ENCODE data around the gene TET3.
A peak's percentile ranks its signal among the peaks of the same experiment; 100 is the strongest.

TET3 gene

DNA sequence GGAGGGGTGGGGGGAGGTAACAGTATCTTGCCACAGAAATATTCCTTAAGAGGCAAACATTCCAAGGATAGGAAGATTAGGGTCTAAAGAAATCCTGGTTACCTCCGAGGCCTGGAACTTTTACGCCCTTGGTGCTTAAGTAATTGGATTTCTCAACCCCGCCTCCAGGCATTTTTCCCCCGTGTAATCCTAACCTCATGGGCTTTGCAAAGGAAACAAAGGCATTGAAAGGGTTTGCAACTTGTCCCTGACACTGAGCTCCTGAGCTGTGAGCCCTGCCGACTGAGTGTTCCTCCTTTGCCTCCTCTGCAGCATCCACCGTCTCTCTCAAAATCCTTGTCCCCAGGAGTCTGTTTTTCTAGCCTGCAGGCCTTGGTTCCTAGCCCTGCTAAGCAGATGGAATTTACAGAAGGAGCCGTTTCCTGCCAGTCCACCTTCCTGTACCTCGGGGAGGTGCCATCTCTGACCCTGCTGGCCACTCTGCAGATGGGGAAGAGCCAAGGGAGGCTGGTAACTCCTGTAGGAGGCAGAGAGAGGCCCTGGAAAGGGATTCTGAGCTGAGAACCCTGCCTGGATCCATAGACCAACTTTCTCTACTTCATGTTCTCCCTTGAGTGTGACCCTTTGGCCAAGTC is 24.2 kb downstream of the TET3 start:
- peak in 1 of 2 donors; percentile 22 for DNase-seq (ENCODE audit: low read depth in 2 of 2)
- no peak overlapping the region for H3K4me3 ChIP-seq (replicated peaks in 1 of 2; ENCODE audit: low read depth in 2 of 2, low read length in 2 of 2)
- TF ChIP-seq, protein P1, sequence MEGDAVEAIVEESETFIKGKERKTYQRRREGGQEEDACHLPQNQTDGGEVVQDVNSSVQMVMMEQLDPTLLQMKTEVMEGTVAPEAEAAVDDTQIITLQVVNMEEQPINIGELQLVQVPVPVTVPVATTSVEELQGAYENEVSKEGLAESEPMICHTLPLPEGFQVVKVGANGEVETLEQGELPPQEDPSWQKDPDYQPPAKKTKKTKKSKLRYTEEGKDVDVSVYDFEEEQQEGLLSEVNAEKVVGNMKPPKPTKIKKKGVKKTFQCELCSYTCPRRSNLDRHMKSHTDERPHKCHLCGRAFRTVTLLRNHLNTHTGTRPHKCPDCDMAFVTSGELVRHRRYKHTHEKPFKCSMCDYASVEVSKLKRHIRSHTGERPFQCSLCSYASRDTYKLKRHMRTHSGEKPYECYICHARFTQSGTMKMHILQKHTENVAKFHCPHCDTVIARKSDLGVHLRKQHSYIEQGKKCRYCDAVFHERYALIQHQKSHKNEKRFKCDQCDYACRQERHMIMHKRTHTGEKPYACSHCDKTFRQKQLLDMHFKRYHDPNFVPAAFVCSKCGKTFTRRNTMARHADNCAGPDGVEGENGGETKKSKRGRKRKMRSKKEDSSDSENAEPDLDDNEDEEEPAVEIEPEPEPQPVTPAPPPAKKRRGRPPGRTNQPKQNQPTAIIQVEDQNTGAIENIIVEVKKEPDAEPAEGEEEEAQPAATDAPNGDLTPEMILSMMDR (IDR thresholded peaks at IDR 0.05; ENCODE audit: low read depth, low read length): no peak

DNA sequence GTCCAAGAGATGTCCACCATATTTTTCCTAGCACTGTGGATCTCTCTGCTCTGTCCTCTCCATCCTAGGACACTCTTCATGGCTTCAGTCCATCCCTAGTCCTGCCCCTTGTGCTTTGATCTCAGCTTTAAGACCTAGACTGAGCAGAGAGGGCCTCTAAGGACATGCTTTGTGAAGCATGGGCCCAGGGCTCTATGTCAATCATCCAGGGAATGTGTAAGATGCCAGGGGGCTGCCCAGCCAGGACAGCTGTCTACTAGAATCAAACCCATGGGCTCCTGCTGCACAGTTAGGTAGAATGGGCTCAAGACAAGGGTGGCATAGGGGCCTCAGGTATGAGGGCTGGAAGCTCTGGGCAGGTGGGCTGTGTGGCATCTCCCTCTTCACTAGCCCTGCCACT is 24.9 kb downstream of the TET3 start:
- TF ChIP-seq, protein P1 (IDR thresholded peaks at IDR 0.05; ENCODE audit: low read depth, low read length): no peak
- no peak for DNase-seq (ENCODE audit: low read depth in 2 of 2)
- H3K4me3 ChIP-seq (replicated peaks in 1 of 2; ENCODE audit: low read depth in 2 of 2, low read length in 2 of 2): no peak overlapping the region

DNA sequence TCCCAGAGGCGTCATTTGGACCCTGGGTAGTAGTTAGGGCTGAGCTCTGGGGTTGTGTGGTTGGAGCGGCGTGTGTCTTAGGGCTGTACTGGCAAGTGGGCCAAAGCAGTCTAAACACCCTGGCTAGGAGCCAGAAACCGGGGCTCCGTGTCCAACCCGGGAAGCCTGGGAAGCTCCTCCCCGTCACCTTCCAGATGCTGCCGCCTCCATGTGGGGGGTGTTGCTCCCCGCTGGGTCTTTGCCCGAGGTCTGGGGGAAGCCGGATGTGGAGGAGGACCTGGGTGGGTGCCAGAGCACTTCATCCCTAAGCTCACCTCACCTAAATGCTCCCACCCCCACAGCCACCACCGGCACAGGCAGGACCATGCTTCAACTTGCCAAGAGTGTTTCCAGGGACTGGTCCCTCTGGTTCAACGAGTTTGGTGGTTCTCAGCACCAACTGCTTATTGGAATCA is 25.4 kb downstream of the TET3 start:
- TF ChIP-seq, protein P1 (IDR thresholded peaks at IDR 0.05; ENCODE audit: low read depth, low read length): no peak
- no peak overlapping the region for H3K4me3 ChIP-seq (replicated peaks in 1 of 2; ENCODE audit: low read depth in 2 of 2, low read length in 2 of 2)
- peak in 1 of 2 donors; percentile 48 for DNase-seq (ENCODE audit: low read depth in 2 of 2)

DNA sequence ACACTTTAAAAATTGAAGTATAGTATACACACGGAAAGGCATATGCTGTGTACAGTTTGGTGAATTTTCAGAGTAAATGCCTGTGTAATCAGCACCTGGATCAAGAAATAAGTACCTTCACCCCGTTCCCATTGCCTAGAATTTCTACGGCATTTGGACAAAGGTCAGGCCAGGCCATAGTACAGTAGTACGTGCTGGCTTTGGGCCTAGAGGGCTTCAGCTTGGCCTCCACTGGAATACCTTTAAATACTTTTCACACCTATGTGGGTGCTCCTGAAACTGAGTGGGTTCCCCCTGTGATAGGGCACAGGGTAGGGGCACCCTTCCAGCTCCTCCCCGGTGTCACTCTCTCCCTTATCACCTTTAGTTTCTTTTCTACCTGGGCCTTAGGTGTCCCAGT is 26.5 kb downstream of the TET3 start:
- no peak overlapping the region for H3K4me3 ChIP-seq (replicated peaks in 1 of 2; ENCODE audit: low read depth in 2 of 2, low read length in 2 of 2)
- TF ChIP-seq, protein P1 (IDR thresholded peaks at IDR 0.05; ENCODE audit: low read depth, low read length): no peak
- DNase-seq (ENCODE audit: low read depth in 2 of 2): no peak

DNA sequence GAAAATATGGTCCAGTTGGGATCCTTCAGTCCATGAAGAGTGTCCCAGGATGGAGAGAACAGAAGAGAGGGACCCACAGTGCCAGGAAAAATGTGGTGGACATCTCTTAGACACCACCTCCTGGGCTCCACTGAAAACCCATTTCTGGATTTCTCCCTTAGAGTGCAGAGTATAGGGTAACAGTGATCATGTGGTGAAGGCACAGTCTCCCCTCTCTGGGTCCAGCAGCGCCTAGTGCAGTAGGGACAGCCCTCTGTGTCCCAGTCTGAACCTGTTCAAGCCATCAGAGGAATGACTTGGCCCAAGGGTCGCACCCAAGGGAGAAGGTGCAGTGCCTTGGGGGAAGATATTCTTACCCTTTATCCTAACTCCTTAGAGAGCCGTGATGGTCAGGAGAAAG is 30.1 kb downstream of the TET3 start:
- H3K4me3 ChIP-seq (replicated peaks in 1 of 2; ENCODE audit: low read depth in 2 of 2, low read length in 2 of 2): no peak overlapping the region
- no peak for DNase-seq (ENCODE audit: low read depth in 2 of 2)
- TF ChIP-seq, protein P1 (IDR thresholded peaks at IDR 0.05; ENCODE audit: low read depth, low read length): no peak

DNA sequence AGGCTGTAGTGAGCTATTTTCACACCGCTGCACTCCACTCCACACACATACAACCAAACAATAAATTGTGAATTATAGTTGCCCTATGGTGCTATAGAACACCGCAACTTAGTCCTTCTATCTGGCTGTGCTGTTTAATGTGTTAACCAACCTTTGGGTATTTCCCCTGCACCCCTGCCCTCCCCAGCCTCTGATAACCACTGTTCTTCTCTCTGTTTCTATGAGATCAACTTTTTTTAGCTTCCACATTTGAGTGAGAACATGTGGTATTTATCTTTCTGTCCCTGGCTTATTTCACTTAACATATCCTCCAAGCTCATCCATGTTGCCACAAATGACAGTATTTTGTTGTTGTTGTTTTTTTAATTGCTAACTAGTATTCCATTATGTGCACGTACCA is 32.5 kb downstream of the TET3 start:
- TF ChIP-seq, protein P1 (IDR thresholded peaks at IDR 0.05; ENCODE audit: low read depth, low read length): no peak
- no peak for DNase-seq (ENCODE audit: low read depth in 2 of 2)
- H3K4me3 ChIP-seq (replicated peaks in 1 of 2; ENCODE audit: low read depth in 2 of 2, low read length in 2 of 2): no peak overlapping the region

DNA sequence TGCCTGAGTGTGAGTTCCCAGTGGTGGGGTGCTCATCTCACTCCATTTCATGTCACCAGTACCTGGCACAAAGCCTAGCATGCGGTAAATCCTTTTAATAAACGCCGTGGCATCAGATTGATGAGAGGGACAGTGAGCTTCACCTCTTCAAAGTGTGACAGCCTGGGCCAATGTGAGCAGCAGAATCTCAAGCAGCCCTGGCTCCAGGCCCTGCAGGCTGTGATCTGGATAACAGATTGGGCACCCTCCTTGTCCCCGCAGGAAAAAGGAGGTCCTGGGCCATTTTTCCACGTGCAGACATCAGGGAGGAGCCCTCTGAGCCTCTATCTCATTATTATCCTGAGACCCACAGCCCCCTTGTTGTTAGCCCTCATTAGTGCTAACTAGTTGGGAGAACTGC is 34.8 kb downstream of the TET3 start:
- DNase-seq (ENCODE audit: low read depth in 2 of 2): no peak
- TF ChIP-seq, protein P1 (IDR thresholded peaks at IDR 0.05; ENCODE audit: low read depth, low read length): no peak
- no peak overlapping the region for H3K4me3 ChIP-seq (replicated peaks in 1 of 2; ENCODE audit: low read depth in 2 of 2, low read length in 2 of 2)

Measured in cardiac fibroblast (primary cell).